Fibroblast of gingiva (primary cell): Measurements from ENCODE around the gene ING2.

ENCODE experiments used
- DNase-seq: peaks from one replicate; pipeline ENCODE4 v3.0.0-alpha.2; 2011; ENCODE audit warnings: low read depth

Gene ING2

GRCh38 chr4:183499801-183500200, 5.1 kb upstream of the ING2 start:
- DNase-seq, result no peak

- DNase-seq, result no peak
Measured at GRCh38 chr4:183503497-183504063, 1.3 kb upstream of the ING2 start.

- DNase-seq, result peak; percentile 98
Measured at GRCh38 chr4:183504064-183504929, 561 bp upstream of the ING2 start.

DNA sequence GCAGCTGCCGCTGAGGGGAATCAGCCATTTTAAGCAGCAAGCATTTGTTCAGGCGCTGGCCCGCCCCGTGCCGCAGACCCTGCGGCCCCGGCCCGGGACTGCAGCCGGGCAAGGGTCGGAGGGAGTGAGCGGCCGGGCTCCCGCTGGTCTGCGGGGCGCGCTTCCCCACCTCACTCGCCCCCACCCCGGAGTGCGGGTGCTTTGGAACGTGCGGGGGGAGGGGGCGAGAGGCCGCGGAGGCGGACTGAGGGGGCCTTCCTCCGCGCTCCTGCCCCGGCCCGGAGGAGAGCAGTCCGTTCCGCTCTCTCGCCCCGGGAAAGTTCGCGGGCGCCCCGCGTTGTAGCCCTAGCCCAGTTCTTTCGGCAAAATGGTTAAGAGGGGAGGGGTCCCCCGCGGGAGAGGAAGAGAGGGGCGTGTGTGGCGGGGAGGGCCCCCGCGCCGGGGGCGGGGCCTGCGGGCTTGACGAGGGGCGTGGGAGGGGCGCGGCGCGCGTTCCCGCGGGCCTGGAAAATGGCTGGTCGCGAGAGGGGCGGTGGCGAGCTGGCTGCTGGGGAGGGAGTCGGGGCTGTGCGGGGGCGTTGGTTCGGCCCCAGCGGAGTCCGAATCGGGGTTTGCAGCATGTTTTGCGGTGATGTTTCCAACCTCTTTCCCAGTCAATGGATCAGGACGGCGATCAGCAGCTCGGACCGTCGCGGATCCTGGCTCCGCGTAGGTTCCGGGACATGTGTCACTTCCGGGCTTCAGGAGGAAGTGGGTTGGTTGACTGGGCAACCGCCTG, 942 bp downstream of the ING2 start:
- DNase-seq, result peak; percentile 81

DNA sequence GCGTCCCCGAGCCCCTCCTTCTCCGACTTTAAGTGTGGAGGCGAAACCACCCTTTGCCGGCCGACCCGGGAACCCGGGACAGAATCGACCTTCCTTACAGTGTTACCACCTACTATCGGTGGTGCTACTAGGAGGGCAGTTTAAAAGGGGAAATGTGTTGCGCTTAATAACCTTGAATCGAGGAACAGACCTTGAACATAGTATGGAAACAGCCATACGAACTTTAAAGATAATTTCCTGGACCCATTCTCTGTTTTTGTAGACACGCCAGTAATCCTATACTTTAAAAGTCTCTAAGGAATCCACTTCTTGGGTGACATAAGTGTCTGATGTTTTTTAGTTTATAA, 1.5 kb downstream of the ING2 start:
- DNase-seq, result no peak

GRCh38 chr4:183507925-183508696, 3.3 kb downstream of the ING2 start:
- DNase-seq, result no peak

DNA sequence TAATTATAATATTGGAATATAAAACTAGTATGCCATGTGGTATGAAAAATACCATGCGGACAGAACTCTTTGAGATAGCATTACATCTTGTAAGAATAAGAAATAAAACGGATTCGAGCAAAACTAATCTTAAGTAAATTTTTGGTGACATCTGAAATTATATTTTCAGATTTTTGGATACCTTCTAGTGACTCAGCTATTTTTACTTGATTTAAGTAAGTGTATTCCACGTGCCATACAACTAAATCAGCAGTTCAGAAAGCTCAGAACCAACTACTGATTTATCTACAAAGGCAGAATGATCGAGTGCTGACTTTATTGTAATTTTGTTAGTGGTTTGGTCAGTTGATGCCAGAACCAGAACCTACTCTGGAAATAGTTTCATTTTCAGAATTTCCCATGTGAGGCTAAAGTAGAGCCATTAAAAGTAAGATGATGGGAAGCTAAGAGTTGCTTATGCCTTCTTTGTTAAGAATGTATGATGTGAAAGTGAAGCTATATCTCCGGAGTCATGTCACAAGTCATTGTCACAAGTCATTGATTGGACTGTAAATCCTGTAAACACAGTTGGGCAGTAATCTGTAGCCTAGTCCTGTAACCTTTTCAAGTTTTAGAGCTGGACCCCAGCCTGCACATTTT, 4.0 kb downstream of the ING2 start:
- no peak for DNase-seq

GRCh38 chr4:183515411-183515810, 10.6 kb downstream of the ING2 start:
- DNase-seq, result no peak

GRCh38 chr4:183517194-183517593, 12.3 kb downstream of the ING2 start:
- no peak for DNase-seq

DNA sequence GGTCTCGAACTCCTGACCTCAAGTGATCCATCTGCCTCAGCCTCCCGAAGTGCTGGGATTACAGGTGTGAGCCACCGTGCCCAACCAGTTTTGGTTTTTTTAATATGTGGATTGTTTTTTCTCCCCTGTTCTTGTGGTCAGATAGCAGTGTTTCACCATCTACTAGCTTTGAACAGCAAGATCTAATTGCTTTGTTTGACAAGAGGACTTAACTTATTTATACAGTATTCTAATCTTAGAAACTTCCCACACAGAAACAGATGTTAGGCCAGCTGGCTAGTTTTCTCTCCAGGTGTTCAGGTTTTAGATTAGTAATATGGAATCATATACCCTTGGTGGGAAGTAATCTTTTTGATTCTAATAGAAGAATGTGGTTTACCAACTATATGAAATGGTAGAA, 12.9 kb downstream of the ING2 start:
- no peak for DNase-seq

- no peak for DNase-seq
Measured at GRCh38 chr4:183522821-183523220, 18.0 kb downstream of the ING2 start.

DNA sequence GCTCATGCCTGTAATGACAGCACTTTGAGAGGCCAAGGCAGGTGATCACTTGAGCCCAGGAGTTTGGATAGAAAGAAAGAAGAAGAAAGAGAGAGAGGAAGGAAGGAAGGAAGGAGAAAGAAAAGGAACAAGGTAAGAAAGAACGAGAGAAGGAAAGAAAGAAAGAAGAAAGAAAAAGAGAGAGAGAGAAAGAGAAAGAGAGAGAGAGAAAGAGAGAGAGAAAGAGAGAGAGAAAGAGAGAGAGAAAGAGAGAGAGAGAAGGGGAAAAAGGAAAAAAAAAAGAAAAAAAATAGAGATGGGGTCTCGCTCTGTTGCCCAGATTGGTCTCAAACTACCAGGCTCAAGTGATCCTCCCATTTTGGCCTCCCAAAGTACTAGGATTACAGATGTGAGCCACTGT, 22.5 kb downstream of the ING2 start:
- no peak for DNase-seq

GRCh38 chr4:183532821-183533220, 28.0 kb downstream of the ING2 start:
- no peak for DNase-seq

DNA sequence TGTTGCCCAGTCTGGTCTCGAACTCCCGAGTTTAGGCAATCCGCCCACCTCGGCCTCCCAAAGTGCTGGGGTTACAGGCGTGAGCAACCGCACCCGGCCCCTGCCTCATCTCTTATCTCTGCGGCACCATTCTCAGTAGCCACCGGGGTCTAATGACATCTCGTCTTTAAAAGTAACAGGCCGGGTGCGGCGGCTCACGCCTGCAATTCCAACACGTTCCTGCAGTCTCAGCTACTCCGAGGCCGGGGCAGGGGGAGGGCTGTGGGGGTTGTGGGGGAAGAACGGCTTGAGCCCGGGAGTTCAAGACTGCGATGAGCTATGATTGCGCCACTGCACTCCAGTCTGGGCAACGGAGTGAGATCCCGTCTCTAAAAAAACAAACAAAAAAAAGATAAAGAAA, 28.8 kb downstream of the ING2 start:
- DNase-seq, result no peak

DNA sequence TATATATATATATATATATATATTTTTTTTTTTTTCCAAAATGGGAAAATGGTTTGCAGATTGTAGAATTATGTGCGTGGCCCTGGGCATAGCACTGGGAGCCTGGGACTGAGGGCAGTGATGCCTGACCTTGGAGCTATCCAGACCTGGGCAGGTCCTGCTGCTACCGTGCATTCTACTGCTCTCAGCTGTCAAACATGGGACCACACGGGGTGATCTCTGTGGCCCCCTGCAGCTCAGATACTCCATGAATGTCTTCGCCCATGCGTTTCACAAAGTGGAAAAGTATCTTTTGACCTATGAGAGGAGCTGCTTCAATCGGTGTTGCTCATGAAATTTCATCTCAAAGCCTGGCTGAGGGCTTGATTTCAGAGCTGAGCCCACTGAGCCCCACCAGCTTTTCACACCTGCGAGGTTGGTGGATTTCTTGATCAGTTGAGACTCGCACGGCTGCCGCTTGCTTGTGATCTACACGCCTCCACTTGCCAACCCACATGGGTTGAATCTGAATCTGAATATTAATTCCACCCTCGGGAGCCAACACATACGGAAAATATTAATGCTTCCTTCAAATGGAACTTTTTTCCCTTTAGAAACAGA, 35.7 kb downstream of the ING2 start:
- DNase-seq, result no peak

DNA sequence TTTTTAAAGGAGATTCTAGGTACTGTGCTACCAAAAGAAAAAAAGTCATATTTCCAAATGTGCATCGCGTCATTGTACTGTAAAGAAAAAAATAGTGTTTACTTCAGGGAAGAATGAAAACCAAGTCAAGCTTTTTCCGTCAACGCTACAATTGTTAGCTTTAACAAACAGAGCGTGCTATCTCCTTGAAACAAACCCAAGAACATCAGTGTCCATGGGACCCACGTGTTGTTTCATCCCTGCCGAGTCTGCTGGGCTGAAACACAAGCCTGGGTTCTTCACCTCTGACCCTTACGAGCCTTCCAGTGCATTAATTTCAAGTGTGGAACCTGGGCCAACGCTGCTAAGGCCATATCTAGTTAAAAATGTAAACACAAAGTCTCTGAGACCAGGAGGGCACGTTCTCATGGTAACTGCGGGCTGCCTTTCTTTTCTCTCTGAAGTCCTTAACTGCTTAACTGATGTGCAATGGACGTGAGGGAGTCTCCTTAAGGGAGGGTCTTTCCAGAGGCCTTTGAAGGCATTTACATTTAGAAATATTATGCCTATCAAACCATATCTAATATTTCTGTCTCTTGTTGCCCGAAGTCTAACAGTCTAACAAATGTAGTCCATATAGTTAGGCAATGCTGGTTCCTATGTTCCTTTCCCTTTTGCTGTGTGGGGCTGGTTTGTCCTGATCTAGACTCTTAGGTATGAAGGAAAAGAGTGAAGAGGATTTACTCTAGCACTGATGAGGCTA, 36.3 kb downstream of the ING2 start:
- DNase-seq, result peak; percentile 88

- DNase-seq, result no peak
Measured at GRCh38 chr4:183541752-183542040, 36.8 kb downstream of the ING2 start.

GRCh38 chr4:183543435-183543834, 38.6 kb downstream of the ING2 start:
- DNase-seq, result no peak

- DNase-seq, result no peak
Measured at GRCh38 chr4:183544109-183544508, 39.3 kb downstream of the ING2 start.

- no peak for DNase-seq
Measured at GRCh38 chr4:183546376-183546775, 41.5 kb downstream of the ING2 start.

- no peak for DNase-seq
Measured at GRCh38 chr4:183548306-183548705, 43.4 kb downstream of the ING2 start.
